HEK293T (cell line): ENCODE measurements around the gene SLC22A12.

Experiments
- BHLHE40 ChIP-seq: fragments of 450-650 bp; IDR thresholded peaks from 2 replicates; pipeline ENCODE4 v1.6.1; 2016; ENCODE audit warnings: mild to moderate bottlenecking, moderate library complexity, borderline replicate concordance
- FOXA1 ChIP-seq: fragments of 450-650 bp; IDR thresholded peaks from 2 replicates; pipeline ENCODE4 v1.6.1; 2016; ENCODE audit warnings: mild to moderate bottlenecking
- FOXK2 ChIP-seq: fragments of 450-650 bp; IDR thresholded peaks from 2 replicates; pipeline ENCODE4 v1.6.1; 2016; ENCODE audit warnings: mild to moderate bottlenecking
- LEF1 ChIP-seq: fragments of 450-650 bp; IDR thresholded peaks from 2 replicates; pipeline ENCODE4 v1.6.1; 2017; ENCODE audit warnings: mild to moderate bottlenecking, borderline replicate concordance
- NFRKB ChIP-seq: fragments of 450-650 bp; IDR thresholded peaks from 2 replicates; pipeline ENCODE4 v1.6.1; 2016; ENCODE audit warnings: mild to moderate bottlenecking, moderate library complexity
- SP1 ChIP-seq: fragments of 450-650 bp; IDR thresholded peaks from 2 replicates; pipeline ENCODE4 v1.6.1; 2017
- SUZ12 ChIP-seq: fragments of 450-650 bp; IDR thresholded peaks from 2 replicates; pipeline ENCODE4 v1.6.1; 2016; ENCODE audit warnings: mild to moderate bottlenecking

GRCh38 chr11:64577202-64577601, 13.8 kb upstream of the SLC22A12 start:
- no peak for TF ChIP-seq NFRKB
- TF ChIP-seq LEF1, result no peak
- TF ChIP-seq FOXA1, result no peak
- TF ChIP-seq FOXK2, result no peak
- no peak for TF ChIP-seq BHLHE40
- no peak for TF ChIP-seq SP1
- no peak for TF ChIP-seq SUZ12
